ENCODE results near the gene UBAP1L.

DNA sequence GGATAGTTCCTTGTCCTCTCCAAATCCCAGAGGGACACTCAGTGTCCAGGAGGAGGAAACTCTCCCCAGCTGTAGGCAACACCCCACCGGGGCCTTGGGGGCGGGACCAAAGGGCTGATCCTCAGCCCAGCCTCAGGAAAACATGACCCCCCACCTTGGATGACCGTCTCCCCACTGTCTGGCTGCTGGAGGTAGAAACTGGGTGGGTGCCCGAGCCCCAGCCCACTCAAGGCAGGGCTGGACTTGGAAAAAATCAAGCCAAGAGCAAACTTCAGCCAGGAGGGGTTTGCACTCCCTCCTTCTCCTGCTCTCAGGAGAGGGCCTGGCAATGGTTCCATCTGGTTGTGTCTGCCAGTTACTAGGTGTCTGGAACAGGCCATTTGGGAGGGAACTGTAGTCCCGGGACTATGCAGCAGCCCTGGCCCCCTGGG, 43.6 kb downstream of the UBAP1L start:
- TF ChIP-seq EZH2 (IDR thresholded peaks at IDR 0.05; ENCODE audit: insufficient read depth, poor library complexity, severe bottlenecking) (no peak), EZH2phosphoT487 (IDR thresholded peaks at IDR 0.05; ENCODE audit: insufficient read depth, low read depth) (no peak)
